Neural cell (in vitro differentiated cells): ENCODE data around the gene MTA1. TPM values are rescaled to one million over a fixed set of nuclear protein-coding genes. Genes with fewer than 3 reads are reported as not detected.

Experiments used
- H2AFZ ChIP-seq: fragments of 200-600, 300-800 bp; sonication (generic), shearing (Covaris generic); 2 replicates; pipeline ENCODE4 v1.6.0; 2014; ENCODE audit warnings: low read depth, mild to moderate bottlenecking, antibody characterized with exemption, low read length, moderate library complexity
- H3F3A ChIP-seq: fragments of 200-600 bp; shearing (Covaris generic); 2 replicates; pipeline ENCODE4 v1.6.1; 2016; ENCODE audit warnings: mild to moderate bottlenecking, moderate library complexity, mixed read lengths, antibody characterized with exemption, low read length; ENCODE audit not compliant: insufficient read depth, poor library complexity, severe bottlenecking
- H3K27ac ChIP-seq: fragments of 200-600, 300-800 bp; sonication (generic), shearing (Covaris generic); 2 replicates; pipeline ENCODE4 v1.5.1; 2014; ENCODE audit warnings: mild to moderate bottlenecking, low read length, moderate library complexity
- H3K27me3 ChIP-seq: fragments of 300-800, 200-600 bp; sonication (generic), shearing (Covaris generic); 2 replicates; pipeline ENCODE4 v1.6.0; 2014; ENCODE audit warnings: mild to moderate bottlenecking, low read depth, low read length, moderate library complexity; ENCODE audit not compliant: insufficient read depth
- H3K36me3 ChIP-seq: fragments of 300-800, 200-600 bp; sonication (generic), shearing (Covaris generic); 2 replicates; pipeline ENCODE4 v1.5.1; 2014; ENCODE audit warnings: mild to moderate bottlenecking, antibody characterized with exemption, low read length, moderate library complexity; ENCODE audit not compliant: insufficient read depth
- H3K4me2 ChIP-seq: fragments of 300-800, 200-600 bp; sonication (generic), shearing (Covaris generic); 2 replicates; pipeline ENCODE4 v1.6.0; 2014; ENCODE audit warnings: mild to moderate bottlenecking, low read length
- H3K4me3 ChIP-seq: fragments of 300-800, 200-600 bp; sonication (generic), shearing (Covaris generic); 2 replicates; pipeline ENCODE4 v1.5.1; 2014; ENCODE audit warnings: mild to moderate bottlenecking, low read length, moderate library complexity
- H3K79me2 ChIP-seq: fragments of 200-600 bp; shearing (Covaris generic); replicated peaks from 2 replicates; pipeline ENCODE4 v1.6.0; 2014; ENCODE audit warnings: mild to moderate bottlenecking, low read length, moderate library complexity; ENCODE audit not compliant: insufficient read depth
- H3K9ac ChIP-seq: fragments of 300-800, 200-600 bp; sonication (generic), shearing (Covaris generic); 2 replicates; pipeline ENCODE4 v1.6.1; 2016; ENCODE audit warnings: mild to moderate bottlenecking, low read length, mixed read lengths
- H3K9me2 ChIP-seq: fragments of 200-600 bp; shearing (Covaris generic); 2 replicates; pipeline ENCODE4 v1.6.1; 2016; ENCODE audit warnings: mild to moderate bottlenecking, low read length, mixed read lengths; ENCODE audit not compliant: insufficient read depth
- H3K9me3 ChIP-seq: fragments of 200-600, 300-800 bp; sonication (generic), shearing (Covaris generic); 2 replicates; pipeline ENCODE4 v1.6.1; 2016; ENCODE audit warnings: mild to moderate bottlenecking, mixed run types, low read length, moderate library complexity, mixed read lengths
- H4K20me1 ChIP-seq: fragments of 200-600 bp; shearing (Covaris generic); 2 replicates; pipeline ENCODE4 v1.6.1; 2016; ENCODE audit warnings: mild to moderate bottlenecking, mixed run types; ENCODE audit not compliant: insufficient read depth
- EP300 ChIP-seq: fragments of 450-650 bp; conservative IDR thresholded peaks from 2 replicates; pipeline ENCODE4 v1.6.1; 2014; ENCODE audit warnings: antibody characterized with exemption, mild to moderate bottlenecking, moderate library complexity; ENCODE audit not compliant: poor library complexity, severe bottlenecking
- EZH2 ChIP-seq: fragments of 200-600, 300-800 bp; shearing (Covaris generic), sonication (generic); IDR thresholded peaks from 2 replicates; pipeline ENCODE4 v1.6.1; 2014; ENCODE audit warnings: antibody characterized with exemption, low read length, borderline replicate concordance, mild to moderate bottlenecking; ENCODE audit not compliant: insufficient read depth, poor library complexity, severe bottlenecking
- MXI1 ChIP-seq: fragments of 450-650 bp; conservative IDR thresholded peaks from 2 replicates; pipeline ENCODE4 v1.6.1; 2014; ENCODE audit warnings: antibody characterized with exemption, mild to moderate bottlenecking; ENCODE audit not compliant: poor library complexity, severe bottlenecking
- POLR2AphosphoS5 ChIP-seq: IDR thresholded peaks from 2 replicates; pipeline ENCODE4 v1.6.1; 2012
- RAD21 ChIP-seq: fragments of 450-650 bp; conservative IDR thresholded peaks from 2 replicates; pipeline ENCODE4 v1.6.1; 2014; ENCODE audit warnings: antibody characterized with exemption, mild to moderate bottlenecking, moderate library complexity
- REST ChIP-seq: IDR thresholded peaks from 2 replicates; pipeline ENCODE4 v1.6.1; 2012; ENCODE audit warnings: borderline replicate concordance
- SMC3 ChIP-seq: fragments of 450-650 bp; conservative IDR thresholded peaks from 2 replicates; pipeline ENCODE4 v1.6.1; 2014; ENCODE audit warnings: antibody characterized with exemption, mild to moderate bottlenecking, moderate library complexity; ENCODE audit not compliant: poor library complexity
- TAF1 ChIP-seq: IDR thresholded peaks from 2 replicates; pipeline ENCODE4 v1.6.1; 2012; ENCODE audit warnings: low read depth
- polyA plus RNA-seq: library from polyadenylated mRNA; depleted of rRNA; stranded (reverse); fragments of >200 nt; gene quantifications from 2 replicates; pipeline ENCODE4 v1.2.3, GENCODE V29; 2014
- TF ChIP-seq, protein P1 (sequence below): fragments of 450-650 bp; IDR thresholded peaks from 2 replicates; pipeline ENCODE4 v1.5.1; 2014; ENCODE audit warnings: antibody characterized with exemption, mild to moderate bottlenecking, moderate library complexity; ENCODE audit not compliant: poor library complexity, severe bottlenecking

MTA1 gene
- polyA plus RNA-seq, 1 donor from 2014 or later = 94.0 TPM

DNA sequence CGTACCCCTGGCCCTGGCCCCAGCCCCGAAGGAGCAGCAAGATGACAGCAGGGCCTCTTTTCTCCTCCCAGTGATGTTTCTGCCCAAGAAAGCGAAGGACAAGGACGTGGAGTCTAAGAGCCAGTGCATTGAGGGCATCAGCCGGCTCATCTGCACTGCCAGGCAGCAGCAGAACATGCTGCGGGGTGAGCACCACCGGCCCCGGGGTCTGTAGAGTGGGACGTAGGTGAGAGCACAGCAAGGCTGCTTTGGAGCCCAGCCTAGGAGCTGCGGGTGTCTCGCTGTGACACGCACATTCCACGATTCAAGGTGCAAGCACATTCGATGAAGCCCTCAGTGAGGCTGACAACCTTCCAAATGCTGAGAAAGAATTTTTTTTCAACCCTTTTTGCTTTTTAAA, 26.5 kb upstream of the MTA1 start:
- Histone ChIP-seq H3K9me3 (no peaks in the 10 kb centered on the region), H3K79me2 (no peaks in the 10 kb centered on the region), H3K4me2 (no peak overlapping the region), H3K36me3 (no peaks in the 10 kb centered on the region), H3K4me3 (no peak overlapping the region), H2AFZ (no peak overlapping the region), H4K20me1 (no peaks in the 10 kb centered on the region), H3F3A (no peaks in the 10 kb centered on the region), H3K27me3 (no peaks in the 10 kb centered on the region), H3K27ac (no peak overlapping the region), H3K9me2 (no peaks in the 10 kb centered on the region), H3K9ac (no peak overlapping the region)
- TF ChIP-seq MXI1 (no peak), EZH2 (no peak), POLR2AphosphoS5 (no peak), EP300 (no peak), SMC3 (no peak), RAD21 (no peak), REST (no peak), TAF1 (no peak)
- TF ChIP-seq, protein P1, sequence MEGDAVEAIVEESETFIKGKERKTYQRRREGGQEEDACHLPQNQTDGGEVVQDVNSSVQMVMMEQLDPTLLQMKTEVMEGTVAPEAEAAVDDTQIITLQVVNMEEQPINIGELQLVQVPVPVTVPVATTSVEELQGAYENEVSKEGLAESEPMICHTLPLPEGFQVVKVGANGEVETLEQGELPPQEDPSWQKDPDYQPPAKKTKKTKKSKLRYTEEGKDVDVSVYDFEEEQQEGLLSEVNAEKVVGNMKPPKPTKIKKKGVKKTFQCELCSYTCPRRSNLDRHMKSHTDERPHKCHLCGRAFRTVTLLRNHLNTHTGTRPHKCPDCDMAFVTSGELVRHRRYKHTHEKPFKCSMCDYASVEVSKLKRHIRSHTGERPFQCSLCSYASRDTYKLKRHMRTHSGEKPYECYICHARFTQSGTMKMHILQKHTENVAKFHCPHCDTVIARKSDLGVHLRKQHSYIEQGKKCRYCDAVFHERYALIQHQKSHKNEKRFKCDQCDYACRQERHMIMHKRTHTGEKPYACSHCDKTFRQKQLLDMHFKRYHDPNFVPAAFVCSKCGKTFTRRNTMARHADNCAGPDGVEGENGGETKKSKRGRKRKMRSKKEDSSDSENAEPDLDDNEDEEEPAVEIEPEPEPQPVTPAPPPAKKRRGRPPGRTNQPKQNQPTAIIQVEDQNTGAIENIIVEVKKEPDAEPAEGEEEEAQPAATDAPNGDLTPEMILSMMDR = no peak

DNA sequence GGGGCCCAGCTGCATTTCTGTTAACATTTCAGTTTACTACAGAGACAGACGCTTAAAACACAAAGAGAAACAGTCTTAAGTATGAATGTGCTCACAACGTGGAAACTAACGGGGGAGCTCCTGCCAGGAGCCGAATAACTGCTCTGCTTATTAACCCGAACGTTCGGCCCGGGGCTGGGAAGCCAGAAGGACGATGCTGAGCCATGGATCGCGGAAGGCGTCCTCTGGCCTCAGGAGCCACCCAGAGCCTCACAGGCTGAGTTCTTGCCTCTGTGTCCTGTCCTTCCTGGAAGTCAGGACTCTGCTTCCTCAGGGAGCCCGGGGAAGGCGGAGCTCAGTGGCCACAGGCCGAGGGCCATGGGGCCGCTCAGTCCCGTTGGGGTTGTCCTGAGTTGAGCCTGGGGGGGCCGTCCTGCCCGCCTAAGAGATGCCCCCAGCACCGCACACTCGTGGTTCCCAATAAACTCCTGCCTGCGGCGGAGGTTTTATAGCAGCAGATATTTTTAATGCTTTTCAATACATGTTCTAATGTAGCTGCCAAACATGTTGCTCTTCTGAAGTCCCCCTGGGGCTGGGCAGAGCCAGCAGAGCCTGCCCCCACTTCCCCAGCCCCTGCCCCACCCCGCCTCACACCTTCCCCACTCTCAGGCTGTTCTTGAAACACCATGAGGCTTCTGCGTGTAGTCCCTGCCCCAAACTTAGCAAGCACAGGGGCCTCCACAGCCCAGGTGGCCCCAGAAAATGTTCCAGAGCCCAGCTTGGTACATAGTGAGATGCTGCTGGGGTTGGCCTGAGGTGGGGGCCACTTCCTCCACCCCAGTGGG, 24.7 kb upstream of the MTA1 start:
- Histone ChIP-seq H3K9me2 (no peaks in the 10 kb centered on the region), H3K27me3 (no peaks in the 10 kb centered on the region), H3K4me3 (no peak overlapping the region), H4K20me1 (no peaks in the 10 kb centered on the region), H2AFZ (no peak overlapping the region), H3K9me3 (no peaks in the 10 kb centered on the region), H3F3A (no peaks in the 10 kb centered on the region), H3K36me3 (no peaks in the 10 kb centered on the region), H3K9ac (no peak overlapping the region), H3K4me2 (no peak overlapping the region), H3K79me2 (no peaks in the 10 kb centered on the region), H3K27ac (no peak overlapping the region)
- TF ChIP-seq, protein P1 = no peak
- TF ChIP-seq SMC3 (no peak), EP300 (no peak), TAF1 (no peak), MXI1 (no peak), REST (no peak)
